ENCODE measurements around the gene PFN1. TPM values are rescaled to one million over a fixed set of nuclear protein-coding genes. Genes with fewer than 3 reads are reported as not detected.

The PFN1 gene
- total RNA-seq, 1 experiment from 2014 or later: 1,213 TPM

DNA sequence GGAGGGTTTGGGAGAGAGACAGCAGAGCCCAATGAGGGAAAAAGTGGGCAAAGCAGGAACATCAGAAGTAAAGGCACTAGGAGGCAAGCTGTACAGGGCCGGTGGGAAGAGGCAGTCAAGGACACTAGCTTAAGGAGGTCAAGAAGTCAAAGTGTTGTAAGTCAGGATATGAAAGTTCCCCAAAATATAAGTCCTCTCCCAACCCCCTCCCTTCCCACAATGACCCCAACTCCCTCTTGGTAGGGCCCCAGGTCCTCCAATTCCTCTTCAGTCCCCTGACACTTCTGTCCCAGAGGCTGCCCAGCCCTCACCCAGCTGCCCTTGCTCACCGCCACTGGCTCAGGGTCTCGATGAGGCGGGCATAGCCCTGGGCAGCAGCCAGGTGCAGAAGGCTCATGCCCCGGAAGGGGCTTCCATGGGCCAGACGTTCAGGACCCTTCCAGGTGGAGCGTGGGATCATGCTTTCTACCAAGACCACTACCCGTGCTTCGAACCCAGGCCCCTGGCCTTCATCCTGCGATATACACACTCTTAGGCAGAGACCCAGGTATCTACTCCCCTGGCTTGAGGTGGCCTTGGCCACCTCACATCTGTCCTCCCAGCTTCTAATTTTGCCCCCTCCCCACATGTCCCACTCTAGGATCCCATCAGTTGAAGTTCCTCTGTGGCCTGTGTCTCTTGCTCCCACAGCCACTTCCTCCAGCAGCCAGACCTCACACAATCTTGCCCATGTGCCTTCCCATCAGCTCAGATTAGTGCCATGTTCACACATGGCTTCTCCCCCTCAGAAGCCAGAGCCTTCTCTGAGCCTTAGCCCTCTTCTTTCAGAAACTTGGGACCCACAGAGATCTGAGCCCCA lies 25.2 kb upstream of the PFN1 start:
- peaks cover 8 to 24% of the 10 kb centered on the region in 2 experiments; a peak in 2 of 4 replicates for H3K36me3 ChIP-seq (ENCODE audit: control insufficient read depth in 1 of 2, insufficient read depth in 2 of 2, low read length in 2 of 2)
- intact Hi-C loops (cut with micrococcal nuclease): no loop called here
- ChIA-PET RAD21 (ENCODE audit: low non-redundant PET in 1 of 2, low total read pairs in 2 of 2, uncharacterized antibody in 2 of 2, unreplicated experiment in 2 of 2) (interaction anchor here in 1 of 2 experiments (0.6 kb wide), 1 partner anchor 24 kb away, joined by 4 read pairs; the partner anchor contains the start of gene KIF1C), POLR2A (no interaction called here), CTCF (no interaction called here)
- H3K79me2 ChIP-seq (ENCODE audit: insufficient read depth, low read length): no peaks in the 10 kb centered on the region
- no TSS peak for BruUV-seq (replicated peaks)
- TF ChIP-seq, protein P1, sequence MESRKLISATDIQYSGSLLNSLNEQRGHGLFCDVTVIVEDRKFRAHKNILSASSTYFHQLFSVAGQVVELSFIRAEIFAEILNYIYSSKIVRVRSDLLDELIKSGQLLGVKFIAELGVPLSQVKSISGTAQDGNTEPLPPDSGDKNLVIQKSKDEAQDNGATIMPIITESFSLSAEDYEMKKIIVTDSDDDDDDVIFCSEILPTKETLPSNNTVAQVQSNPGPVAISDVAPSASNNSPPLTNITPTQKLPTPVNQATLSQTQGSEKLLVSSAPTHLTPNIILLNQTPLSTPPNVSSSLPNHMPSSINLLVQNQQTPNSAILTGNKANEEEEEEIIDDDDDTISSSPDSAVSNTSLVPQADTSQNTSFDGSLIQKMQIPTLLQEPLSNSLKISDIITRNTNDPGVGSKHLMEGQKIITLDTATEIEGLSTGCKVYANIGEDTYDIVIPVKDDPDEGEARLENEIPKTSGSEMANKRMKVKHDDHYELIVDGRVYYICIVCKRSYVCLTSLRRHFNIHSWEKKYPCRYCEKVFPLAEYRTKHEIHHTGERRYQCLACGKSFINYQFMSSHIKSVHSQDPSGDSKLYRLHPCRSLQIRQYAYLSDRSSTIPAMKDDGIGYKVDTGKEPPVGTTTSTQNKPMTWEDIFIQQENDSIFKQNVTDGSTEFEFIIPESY (IDR thresholded peaks at IDR 0.05; ENCODE audit: extremely low read depth, insufficient replicate concordance, low read length): no peak
- TF ChIP-seq RAD21 (IDR thresholded peaks at IDR 0.05; ENCODE audit: low read depth) (no peak), CBX3 (IDR thresholded peaks at IDR 0.05; ENCODE audit: low read depth) (no peak), YY1 (IDR thresholded peaks at IDR 0.05; ENCODE audit: extremely low read depth, insufficient replicate concordance, low read depth, low read length) (no peak), ZNF274 (IDR thresholded peaks at IDR 0.05; ENCODE audit: low read depth, low read length) (no peak), ELF1 (IDR thresholded peaks at IDR 0.05; ENCODE audit: borderline replicate concordance, low read depth) (no peak), EGR1 (IDR thresholded peaks at IDR 0.05; ENCODE audit: low read depth) (no peak), EZH2 (IDR thresholded peaks at IDR 0.05) (no peak), TCF7L2 (IDR thresholded peaks at IDR 0.05; ENCODE audit: borderline replicate concordance, extremely low read depth, insufficient read depth, insufficient read length) (no peak), SP1 (IDR thresholded peaks at IDR 0.05; ENCODE audit: low read depth) (no peak), POLR2A (IDR thresholded peaks at IDR 0.05; ENCODE audit: borderline replicate concordance, extremely low read depth, insufficient read depth, insufficient read length) (no peak), FOSL1 (IDR thresholded peaks at IDR 0.05; ENCODE audit: low read depth) (no peak), ZFX (IDR thresholded peaks at IDR 0.05) (no peak), CEBPB (IDR thresholded peaks at IDR 0.05; ENCODE audit: low read depth) (no peak), SIN3A (IDR thresholded peaks at IDR 0.05; ENCODE audit: low read depth) (no peak), JUND (IDR thresholded peaks at IDR 0.05) (no peak)
- TF ChIP-seq, protein P2, sequence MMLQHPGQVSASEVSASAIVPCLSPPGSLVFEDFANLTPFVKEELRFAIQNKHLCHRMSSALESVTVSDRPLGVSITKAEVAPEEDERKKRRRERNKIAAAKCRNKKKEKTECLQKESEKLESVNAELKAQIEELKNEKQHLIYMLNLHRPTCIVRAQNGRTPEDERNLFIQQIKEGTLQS (IDR thresholded peaks at IDR 0.05): no peak
- TF ChIP-seq, protein P3, sequence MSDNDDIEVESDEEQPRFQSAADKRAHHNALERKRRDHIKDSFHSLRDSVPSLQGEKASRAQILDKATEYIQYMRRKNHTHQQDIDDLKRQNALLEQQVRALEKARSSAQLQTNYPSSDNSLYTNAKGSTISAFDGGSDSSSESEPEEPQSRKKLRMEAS (IDR thresholded peaks at IDR 0.05): no peak
- TF ChIP-seq, protein P4, sequence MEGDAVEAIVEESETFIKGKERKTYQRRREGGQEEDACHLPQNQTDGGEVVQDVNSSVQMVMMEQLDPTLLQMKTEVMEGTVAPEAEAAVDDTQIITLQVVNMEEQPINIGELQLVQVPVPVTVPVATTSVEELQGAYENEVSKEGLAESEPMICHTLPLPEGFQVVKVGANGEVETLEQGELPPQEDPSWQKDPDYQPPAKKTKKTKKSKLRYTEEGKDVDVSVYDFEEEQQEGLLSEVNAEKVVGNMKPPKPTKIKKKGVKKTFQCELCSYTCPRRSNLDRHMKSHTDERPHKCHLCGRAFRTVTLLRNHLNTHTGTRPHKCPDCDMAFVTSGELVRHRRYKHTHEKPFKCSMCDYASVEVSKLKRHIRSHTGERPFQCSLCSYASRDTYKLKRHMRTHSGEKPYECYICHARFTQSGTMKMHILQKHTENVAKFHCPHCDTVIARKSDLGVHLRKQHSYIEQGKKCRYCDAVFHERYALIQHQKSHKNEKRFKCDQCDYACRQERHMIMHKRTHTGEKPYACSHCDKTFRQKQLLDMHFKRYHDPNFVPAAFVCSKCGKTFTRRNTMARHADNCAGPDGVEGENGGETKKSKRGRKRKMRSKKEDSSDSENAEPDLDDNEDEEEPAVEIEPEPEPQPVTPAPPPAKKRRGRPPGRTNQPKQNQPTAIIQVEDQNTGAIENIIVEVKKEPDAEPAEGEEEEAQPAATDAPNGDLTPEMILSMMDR (IDR thresholded peaks at IDR 0.05 in 2 of 3, conservative IDR thresholded peaks at IDR 0.05 in 1 of 3; ENCODE audit: borderline replicate concordance in 1 of 3, insufficient read depth in 1 of 3, low read depth in 2 of 3, low read length in 2 of 3): no peak
- no peak overlapping the region for H3K27ac ChIP-seq (ENCODE audit: low read depth, low read length)
- no peak overlapping the region for H2AFZ ChIP-seq (ENCODE audit: low read depth, low read length, poor library complexity, severe bottlenecking)
- DNase-seq (ENCODE audit: low read depth, low spot score): no peak
- no peak overlapping the region for H3K4me2 ChIP-seq (ENCODE audit: low read length)
- no peaks in the 10 kb centered on the region for H3K9me2 ChIP-seq (ENCODE audit: insufficient read depth)
- H3K4me1 ChIP-seq (ENCODE audit: control insufficient read depth in 1 of 2, insufficient read depth in 2 of 2, low read length in 2 of 2): peaks cover 11 to 14% of the 10 kb centered on the region in 2 experiments
- H3K4me3 ChIP-seq (replicated peaks in 1 of 2; ENCODE audit: low read depth in 1 of 2, low read length in 2 of 2): no peak overlapping the region
- no peaks in the 10 kb centered on the region for H3K9me3 ChIP-seq (ENCODE audit: control insufficient read depth in 1 of 2, insufficient read depth in 1 of 2, low read depth in 1 of 2, low read length in 2 of 2)
- no peaks in the 10 kb centered on the region for H4K20me1 ChIP-seq (ENCODE audit: insufficient read depth)
- ATAC-seq: no peak
- H3K27me3 ChIP-seq (ENCODE audit: insufficient read depth, low read length): no peaks in the 10 kb centered on the region
- no peak overlapping the region for H3K9ac ChIP-seq (ENCODE audit: low read length)

Data from HCT116 (cell line).